22Rv1 (cell line): ENCODE data around the gene ANKDD1B.

Source experiments
- ZFX ChIP-seq: fragments of 450-650 bp; IDR thresholded peaks from 2 replicates; pipeline ENCODE4 v1.6.1; 2017; ENCODE audit warnings: antibody characterized with exemption, borderline replicate concordance
- TF ChIP-seq, protein P1 (sequence below): fragments of 450-650 bp; IDR thresholded peaks from 2 replicates; pipeline ENCODE4 v1.5.1; 2017; ENCODE audit warnings: mild to moderate bottlenecking

DNA sequence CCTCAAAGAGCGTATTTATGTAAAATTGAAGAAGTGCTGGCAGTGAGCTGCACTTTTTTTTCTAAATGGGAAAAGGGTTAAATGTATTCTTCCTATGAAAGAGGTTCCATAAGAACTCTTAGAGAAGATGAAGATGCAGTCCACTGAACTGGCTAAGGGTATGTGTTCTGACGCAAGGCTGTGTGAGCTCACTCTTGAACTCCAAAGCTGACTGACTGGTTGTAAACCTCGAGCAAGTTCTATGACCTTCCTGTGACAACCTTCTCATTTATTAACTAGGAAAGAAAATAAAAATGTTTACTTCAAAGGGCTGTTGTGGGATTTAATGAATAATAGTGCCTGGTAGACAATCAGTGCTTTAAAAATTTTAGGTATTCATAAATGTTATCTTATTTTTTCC is 59.3 kb downstream of the ANKDD1B start:
- TF ChIP-seq, protein P1, sequence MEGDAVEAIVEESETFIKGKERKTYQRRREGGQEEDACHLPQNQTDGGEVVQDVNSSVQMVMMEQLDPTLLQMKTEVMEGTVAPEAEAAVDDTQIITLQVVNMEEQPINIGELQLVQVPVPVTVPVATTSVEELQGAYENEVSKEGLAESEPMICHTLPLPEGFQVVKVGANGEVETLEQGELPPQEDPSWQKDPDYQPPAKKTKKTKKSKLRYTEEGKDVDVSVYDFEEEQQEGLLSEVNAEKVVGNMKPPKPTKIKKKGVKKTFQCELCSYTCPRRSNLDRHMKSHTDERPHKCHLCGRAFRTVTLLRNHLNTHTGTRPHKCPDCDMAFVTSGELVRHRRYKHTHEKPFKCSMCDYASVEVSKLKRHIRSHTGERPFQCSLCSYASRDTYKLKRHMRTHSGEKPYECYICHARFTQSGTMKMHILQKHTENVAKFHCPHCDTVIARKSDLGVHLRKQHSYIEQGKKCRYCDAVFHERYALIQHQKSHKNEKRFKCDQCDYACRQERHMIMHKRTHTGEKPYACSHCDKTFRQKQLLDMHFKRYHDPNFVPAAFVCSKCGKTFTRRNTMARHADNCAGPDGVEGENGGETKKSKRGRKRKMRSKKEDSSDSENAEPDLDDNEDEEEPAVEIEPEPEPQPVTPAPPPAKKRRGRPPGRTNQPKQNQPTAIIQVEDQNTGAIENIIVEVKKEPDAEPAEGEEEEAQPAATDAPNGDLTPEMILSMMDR = no peak
- TF ChIP-seq ZFX = no peak
